ENCODE results near the gene PLPP4. TPM values are rescaled to one million over a fixed set of nuclear protein-coding genes. Genes with fewer than 3 reads are reported as not detected.

The PLPP4 gene
- polyA plus RNA-seq, 1 of the 3 experiments (the other 2 are of a cell fraction): 27.9 TPM

DNA sequence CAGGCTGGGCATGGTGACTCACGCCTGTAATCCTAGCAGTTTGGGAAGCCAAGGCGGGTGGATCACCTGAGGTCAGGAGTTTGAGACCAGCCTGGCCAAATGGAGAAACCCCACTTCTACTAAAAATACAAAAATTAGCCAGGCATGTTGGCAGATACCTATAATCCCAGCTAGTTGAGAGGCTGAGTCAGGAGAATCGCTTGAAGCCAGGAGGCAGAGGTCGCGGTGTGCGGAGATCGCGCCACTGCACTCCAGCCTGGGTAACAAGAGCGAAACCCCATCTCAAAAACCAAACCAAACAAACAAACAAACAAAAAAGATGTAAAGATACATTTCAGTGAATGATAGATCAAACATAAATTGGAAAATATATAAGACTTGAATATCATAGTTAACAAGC lies 105.9 kb downstream of the PLPP4 start:
- 90% methylated on average over 9 of the region's 9 CpGs for WGBS (ENCODE audit: low lambda C conversion rate)
- Histone ChIP-seq H3K4me1 (ENCODE audit: control insufficient read depth in 1 of 2, insufficient read depth in 2 of 2, low read depth in 1 of 2, low read length in 1 of 2) (no peaks in the 10 kb centered on the region), H3K9me3 (no peaks in the 10 kb centered on the region; the same call in 1 of the 2 replicates), H3K4me2 (no peak overlapping the region), H3K27me3 (ENCODE audit: insufficient read depth) (no peaks in the 10 kb centered on the region), H3K36me3 (replicated peaks in 1 of 2; ENCODE audit: control insufficient read depth in 1 of 2, insufficient read depth in 2 of 2, low read length in 1 of 2) (peaks cover 0 to 28% of the 10 kb centered on the region in 2 experiments), H3K9ac (no peak overlapping the region), H3K9me2 (no peaks in the 10 kb centered on the region), H3F3A (replicated peaks; ENCODE audit: insufficient read depth) (no peaks in the 10 kb centered on the region), H4K20me1 (ENCODE audit: insufficient read depth) (no peaks in the 10 kb centered on the region), H3K79me2 (ENCODE audit: insufficient read depth) (peaks cover 85% of the 10 kb centered on the region), H2AFZ (ENCODE audit: low read depth) (no peak overlapping the region), H3K4me3 (ENCODE audit: low read depth in 2 of 2, low read length in 1 of 2) (no peak overlapping the region), H3K27ac (ENCODE audit: low read depth in 2 of 2, low read length in 1 of 2) (no peak overlapping the region)
- no peak for TF ChIP-seq FOXM1 (IDR thresholded peaks at IDR 0.05; ENCODE audit: low read depth)
- no peak for TF ChIP-seq EP300 (IDR thresholded peaks at IDR 0.05; ENCODE audit: borderline replicate concordance in 1 of 2, low read depth in 1 of 2, low read length in 1 of 2)
- TF ChIP-seq YY1 (IDR thresholded peaks at IDR 0.05; ENCODE audit: low read depth): no peak
- no peak for TF ChIP-seq FOXJ3 (CRISPR knock-in tag; IDR thresholded peaks at IDR 0.05)
- TF ChIP-seq, protein P1, sequence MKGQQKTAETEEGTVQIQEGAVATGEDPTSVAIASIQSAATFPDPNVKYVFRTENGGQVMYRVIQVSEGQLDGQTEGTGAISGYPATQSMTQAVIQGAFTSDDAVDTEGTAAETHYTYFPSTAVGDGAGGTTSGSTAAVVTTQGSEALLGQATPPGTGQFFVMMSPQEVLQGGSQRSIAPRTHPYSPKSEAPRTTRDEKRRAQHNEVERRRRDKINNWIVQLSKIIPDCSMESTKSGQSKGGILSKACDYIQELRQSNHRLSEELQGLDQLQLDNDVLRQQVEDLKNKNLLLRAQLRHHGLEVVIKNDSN (IDR thresholded peaks at IDR 0.05; ENCODE audit: borderline replicate concordance, low read depth): no peak
- TF ChIP-seq, protein P2, sequence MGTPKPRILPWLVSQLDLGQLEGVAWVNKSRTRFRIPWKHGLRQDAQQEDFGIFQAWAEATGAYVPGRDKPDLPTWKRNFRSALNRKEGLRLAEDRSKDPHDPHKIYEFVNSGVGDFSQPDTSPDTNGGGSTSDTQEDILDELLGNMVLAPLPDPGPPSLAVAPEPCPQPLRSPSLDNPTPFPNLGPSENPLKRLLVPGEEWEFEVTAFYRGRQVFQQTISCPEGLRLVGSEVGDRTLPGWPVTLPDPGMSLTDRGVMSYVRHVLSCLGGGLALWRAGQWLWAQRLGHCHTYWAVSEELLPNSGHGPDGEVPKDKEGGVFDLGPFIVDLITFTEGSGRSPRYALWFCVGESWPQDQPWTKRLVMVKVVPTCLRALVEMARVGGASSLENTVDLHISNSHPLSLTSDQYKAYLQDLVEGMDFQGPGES (IDR thresholded peaks at IDR 0.05; ENCODE audit: low read depth, low read length): no peak
- TF ChIP-seq ELF1 (IDR thresholded peaks at IDR 0.05): no peak
- TF ChIP-seq SMC3 (IDR thresholded peaks at IDR 0.05; ENCODE audit: low read depth, low read length): no peak
- TF ChIP-seq, protein P3, sequence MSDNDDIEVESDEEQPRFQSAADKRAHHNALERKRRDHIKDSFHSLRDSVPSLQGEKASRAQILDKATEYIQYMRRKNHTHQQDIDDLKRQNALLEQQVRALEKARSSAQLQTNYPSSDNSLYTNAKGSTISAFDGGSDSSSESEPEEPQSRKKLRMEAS (IDR thresholded peaks at IDR 0.05; ENCODE audit: low read depth): no peak
- TF ChIP-seq, protein P4, sequence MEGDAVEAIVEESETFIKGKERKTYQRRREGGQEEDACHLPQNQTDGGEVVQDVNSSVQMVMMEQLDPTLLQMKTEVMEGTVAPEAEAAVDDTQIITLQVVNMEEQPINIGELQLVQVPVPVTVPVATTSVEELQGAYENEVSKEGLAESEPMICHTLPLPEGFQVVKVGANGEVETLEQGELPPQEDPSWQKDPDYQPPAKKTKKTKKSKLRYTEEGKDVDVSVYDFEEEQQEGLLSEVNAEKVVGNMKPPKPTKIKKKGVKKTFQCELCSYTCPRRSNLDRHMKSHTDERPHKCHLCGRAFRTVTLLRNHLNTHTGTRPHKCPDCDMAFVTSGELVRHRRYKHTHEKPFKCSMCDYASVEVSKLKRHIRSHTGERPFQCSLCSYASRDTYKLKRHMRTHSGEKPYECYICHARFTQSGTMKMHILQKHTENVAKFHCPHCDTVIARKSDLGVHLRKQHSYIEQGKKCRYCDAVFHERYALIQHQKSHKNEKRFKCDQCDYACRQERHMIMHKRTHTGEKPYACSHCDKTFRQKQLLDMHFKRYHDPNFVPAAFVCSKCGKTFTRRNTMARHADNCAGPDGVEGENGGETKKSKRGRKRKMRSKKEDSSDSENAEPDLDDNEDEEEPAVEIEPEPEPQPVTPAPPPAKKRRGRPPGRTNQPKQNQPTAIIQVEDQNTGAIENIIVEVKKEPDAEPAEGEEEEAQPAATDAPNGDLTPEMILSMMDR (IDR thresholded peaks at IDR 0.05): no peak
- TF ChIP-seq, protein P5, sequence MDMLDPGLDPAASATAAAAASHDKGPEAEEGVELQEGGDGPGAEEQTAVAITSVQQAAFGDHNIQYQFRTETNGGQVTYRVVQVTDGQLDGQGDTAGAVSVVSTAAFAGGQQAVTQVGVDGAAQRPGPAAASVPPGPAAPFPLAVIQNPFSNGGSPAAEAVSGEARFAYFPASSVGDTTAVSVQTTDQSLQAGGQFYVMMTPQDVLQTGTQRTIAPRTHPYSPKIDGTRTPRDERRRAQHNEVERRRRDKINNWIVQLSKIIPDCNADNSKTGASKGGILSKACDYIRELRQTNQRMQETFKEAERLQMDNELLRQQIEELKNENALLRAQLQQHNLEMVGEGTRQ (IDR thresholded peaks at IDR 0.05; ENCODE audit: borderline replicate concordance, low read depth, low read length): no peak
- TF ChIP-seq MEF2A (IDR thresholded peaks at IDR 0.05; ENCODE audit: borderline replicate concordance, low read depth): no peak
- TF ChIP-seq RXRA (IDR thresholded peaks at IDR 0.05; ENCODE audit: borderline replicate concordance, low read depth): no peak
- no peak for TF ChIP-seq JUND (IDR thresholded peaks at IDR 0.05)
- TF ChIP-seq RFX5 (IDR thresholded peaks at IDR 0.05; ENCODE audit: low read length): no peak
- POLR2A ChIA-PET: no interaction called here
- no peak for DNase-seq
- CTCF ChIA-PET: no interaction called here

Data from SK-N-SH (cell line).